Caco-2 (cell line): ENCODE data around the gene USP24. TPM values are rescaled to one million over a fixed set of nuclear protein-coding genes. Genes with fewer than 3 reads are reported as not detected.
"Not testable (repeated sequence)": the region's sequence is repeated elsewhere in the genome, so short reads cannot be mapped to it uniquely, and the experiment has no call there.

Experiments used
- BruUV-seq: library from RNA; stranded (reverse); fragments of 400-500 nt; replicated peaks from 2 replicates; lab custom pipeline; 2021; lab: Mats Ljungman, UMichigan
- CTCF ChIA-PET: fragments of 300-600 bp; sonication (Branson Sonifier 250); formaldehyde crosslinking; loops from one replicate; lab custom pipeline; 2022; ENCODE audit warnings: antibody characterized with exemption; lab: Charles Lee
- POLR2A ChIA-PET: fragments of 300-600 bp; sonication (Branson Sonifier 250); formaldehyde crosslinking; loops from one replicate; lab custom pipeline; 2022; ENCODE audit warnings: antibody characterized with exemption; lab: Charles Lee
- DNase-seq, 2 experiments: peaks; one replicate each; pipeline versions ENCODE4 v3.0.0 to v3.0.0-alpha.2; 2020 to 2022
- H3K27me3 ChIP-seq: replicated peaks from 2 replicates; pipeline ENCODE4 v1.6.0; 2011; ENCODE audit warnings: low read length; ENCODE audit not compliant: control insufficient read depth, insufficient read depth
- H3K36me3 ChIP-seq: 2 replicates; pipeline ENCODE4 v1.5.1; 2011; ENCODE audit warnings: low read length; ENCODE audit not compliant: control insufficient read depth, insufficient read depth
- H3K4me1 ChIP-seq: fragments of 250-450 bp; sonication (Bioruptor Pico); 2 replicates; pipeline ENCODE4 v1.5.1; 2020; ENCODE audit warnings: mild to moderate bottlenecking
- H3K4me3 ChIP-seq: 2 replicates; pipeline ENCODE4 v1.5.1; 2011; ENCODE audit warnings: low read depth, mild to moderate bottlenecking, control low read depth, low read length
- H3K9me3 ChIP-seq: fragments of 250-450 bp; sonication (Bioruptor Pico); 2 replicates; pipeline ENCODE4 v1.5.1; 2020; ENCODE audit warnings: mild to moderate bottlenecking, moderate library complexity
- H3K27ac Mint-ChIP-seq: one replicate; pipeline ENCODE4 v1.8.0; 2022; ENCODE audit warnings: mixed read lengths; ENCODE audit not compliant: unreplicated experiment
- H3K27me3 Mint-ChIP-seq: one replicate; pipeline ENCODE4 v1.8.0; 2022; ENCODE audit warnings: mixed read lengths; ENCODE audit not compliant: insufficient read depth, unreplicated experiment
- H3K36me3 Mint-ChIP-seq: one replicate; pipeline ENCODE4 v1.8.0; 2022; ENCODE audit warnings: mild to moderate bottlenecking, mixed read lengths; ENCODE audit not compliant: insufficient read depth, unreplicated experiment
- H3K4me1 Mint-ChIP-seq: one replicate; pipeline ENCODE4 v1.8.0; 2022; ENCODE audit warnings: low read depth, mixed read lengths; ENCODE audit not compliant: unreplicated experiment
- H3K4me3 Mint-ChIP-seq: one replicate; pipeline ENCODE4 v1.8.0; 2022; ENCODE audit warnings: mild to moderate bottlenecking, moderate library complexity, mixed read lengths; ENCODE audit not compliant: unreplicated experiment
- H3K9me3 Mint-ChIP-seq: one replicate; pipeline ENCODE4 v1.8.0; 2022; ENCODE audit warnings: mixed read lengths; ENCODE audit not compliant: unreplicated experiment
- CTCF ChIP-seq, 2 experiments: fragments of 200-600 bp in 1 of 2; IDR thresholded peaks; 1 replicate in 1 of 2; 2 replicates in 1 of 2; pipeline versions ENCODE4 v1.5.1 to v1.8.0; 2011 to 2022; ENCODE audit warnings: antibody characterized with exemption in 1 of 2, control low read depth in 1 of 2, inconsistent platforms in 1 of 2, low read depth in 1 of 2, low read length in 1 of 2, mild to moderate bottlenecking in 1 of 2, moderate library complexity in 1 of 2; ENCODE audit not compliant: insufficient read depth in 1 of 2, severe bottlenecking in 1 of 2, unreplicated experiment in 1 of 2
- intact Hi-C: fragments of 100-400 bp; cut with micrococcal nuclease; formaldehyde crosslinking; loops from one replicate; pipeline ENCODE4 v1.10.0; 2022; ENCODE audit not compliant: unreplicated experiment
- total RNA-seq: library from RNA; stranded (reverse); gene quantifications from 2 replicates; pipeline ENCODE4 v1.2.3, GENCODE V29; 2022

The USP24 gene
- total RNA-seq, 1 experiment from 2014 or later = 34.7 TPM

DNA sequence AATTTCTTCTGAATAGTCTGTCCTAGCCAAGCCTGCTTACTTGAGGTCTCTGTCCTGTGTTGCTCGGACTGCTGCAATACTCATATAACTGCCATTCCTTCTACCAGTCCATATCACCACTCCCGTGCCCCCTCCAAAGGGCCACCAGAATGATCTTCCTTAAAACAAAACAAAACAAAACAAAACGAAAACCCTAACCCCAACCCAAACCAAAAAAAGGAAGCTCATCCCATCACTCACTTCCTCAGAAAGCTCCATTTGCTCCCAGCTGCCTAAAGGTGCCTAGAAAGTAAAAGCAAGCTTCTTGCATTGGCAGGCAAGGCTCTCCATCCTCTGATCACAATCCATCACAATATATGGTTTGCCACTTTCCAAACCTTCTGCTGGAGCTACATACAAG, 20.3 kb downstream of the USP24 start:
- no TSS peak for BruUV-seq
- Histone ChIP-seq H3K27me3 (no peaks in the 10 kb centered on the region), H3K36me3 (no peaks in the 10 kb centered on the region), H3K4me3 (no peak overlapping the region), H3K9me3 (no peaks in the 10 kb centered on the region), H3K4me1 (peaks cover 9% of the 10 kb centered on the region; the same call in 1 of the 2 replicates)
- H3K36me3 Mint-ChIP-seq = peaks cover 6% of the 10 kb centered on the region
- peaks cover 9% of the 10 kb centered on the region for H3K9me3 Mint-ChIP-seq
- ChIA-PET CTCF (no interaction called here), POLR2A (no interaction called here)
- DNase-seq = no peak
- H3K27me3 Mint-ChIP-seq = no peaks in the 10 kb centered on the region
- H3K4me1 Mint-ChIP-seq = peaks cover 24% of the 10 kb centered on the region
- TF ChIP-seq CTCF (IDR thresholded peaks at IDR 0.05; ENCODE audit: insufficient read depth in 1 of 2, low read depth in 1 of 2, low read length in 1 of 2, severe bottlenecking in 1 of 2, unreplicated experiment in 1 of 2) = no peak
- no peak overlapping the region for H3K27ac Mint-ChIP-seq
- no peak overlapping the region for H3K4me3 Mint-ChIP-seq
- intact Hi-C loops = no loop called here

GRCh38 chr1:55192093-55192492, 23.1 kb downstream of the USP24 start:
- H3K27me3 Mint-ChIP-seq = no peaks in the 10 kb centered on the region
- no TSS peak for BruUV-seq
- Histone ChIP-seq H3K9me3 (no peaks in the 10 kb centered on the region), H3K4me1 (peaks cover 9% of the 10 kb centered on the region; the same call in 1 of the 2 replicates), H3K36me3 (no peaks in the 10 kb centered on the region), H3K4me3 (no peak overlapping the region), H3K27me3 (no peaks in the 10 kb centered on the region)
- intact Hi-C loops = no loop called here
- TF ChIP-seq CTCF (IDR thresholded peaks at IDR 0.05; ENCODE audit: insufficient read depth in 1 of 2, low read depth in 1 of 2, low read length in 1 of 2, severe bottlenecking in 1 of 2, unreplicated experiment in 1 of 2) = no peak
- no peak overlapping the region for H3K4me3 Mint-ChIP-seq
- H3K4me1 Mint-ChIP-seq = peaks cover 17% of the 10 kb centered on the region
- no peak overlapping the region for H3K27ac Mint-ChIP-seq
- ChIA-PET CTCF (no interaction called here), POLR2A (no interaction called here)
- no peaks in the 10 kb centered on the region for H3K9me3 Mint-ChIP-seq
- no peak for DNase-seq
- no peaks in the 10 kb centered on the region for H3K36me3 Mint-ChIP-seq

DNA sequence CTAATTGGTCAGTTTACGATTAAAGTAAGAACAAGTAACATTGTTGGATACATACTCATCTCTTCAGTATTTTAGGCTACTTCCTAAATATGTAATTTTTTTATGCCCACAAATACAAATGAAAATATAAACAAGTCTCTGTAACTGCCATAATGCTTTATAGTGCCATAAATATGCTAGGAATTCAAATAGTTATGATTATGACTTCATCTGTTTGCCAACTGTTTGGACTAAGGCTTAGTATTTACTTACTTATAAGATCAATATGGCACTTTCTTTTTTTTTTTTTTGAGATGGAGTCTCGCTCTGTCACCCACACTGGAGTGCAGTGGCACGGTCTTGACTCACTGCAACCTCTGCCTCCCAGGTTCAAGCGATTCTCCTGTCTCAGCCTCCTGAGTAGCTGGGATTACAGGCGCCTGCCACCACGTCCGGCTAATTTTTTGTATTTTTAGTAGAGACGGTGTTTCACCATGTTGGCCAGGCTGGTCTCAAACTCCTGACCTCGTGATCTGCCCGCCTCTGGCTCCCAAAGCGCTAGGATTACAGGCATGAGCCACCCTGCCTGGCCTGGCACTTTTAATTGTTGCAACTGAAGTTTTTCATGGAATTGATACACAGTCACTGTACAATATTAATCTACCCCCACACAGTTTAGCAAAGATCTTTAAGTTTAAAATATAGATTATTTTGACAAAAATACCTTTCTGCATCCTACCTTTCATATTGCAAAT, 23.8 kb downstream of the USP24 start:
- H3K9me3 ChIP-seq, POLR2A ChIA-PET, H3K36me3 ChIP-seq, H3K4me1 ChIP-seq, H3K9me3 Mint-ChIP-seq, intact Hi-C loops, H3K27ac Mint-ChIP-seq, H3K27me3 ChIP-seq, H3K4me3 ChIP-seq, BruUV-seq, DNase-seq, H3K27me3 Mint-ChIP-seq, H3K4me3 Mint-ChIP-seq, H3K36me3 Mint-ChIP-seq, CTCF ChIA-PET: not testable (repeated sequence)
- H3K4me1 Mint-ChIP-seq = peaks cover 14% of the 10 kb centered on the region
